ENCODE data around the gene FREM2. TPM values are rescaled to one million over a fixed set of nuclear protein-coding genes. Genes with fewer than 3 reads are reported as not detected.

Gene FREM2
- total RNA-seq, 4 donors from 2014 or later: 0.13 to 4.1 (median 0.19) TPM; not detected in 1

- Histone ChIP-seq H3K27me3 (no peaks in the 10 kb centered on the region), H3K4me3 (no peak overlapping the region), H3K36me3 (no peaks in the 10 kb centered on the region), H3K27ac (no peak overlapping the region), H3K9me3 (no peaks in the 10 kb centered on the region), H3K4me1 (no peaks in the 10 kb centered on the region)
- no peak for DNase-seq
- TF ChIP-seq POLR2A (IDR thresholded peaks at IDR 0.05): no peak
- TF ChIP-seq, protein P1, sequence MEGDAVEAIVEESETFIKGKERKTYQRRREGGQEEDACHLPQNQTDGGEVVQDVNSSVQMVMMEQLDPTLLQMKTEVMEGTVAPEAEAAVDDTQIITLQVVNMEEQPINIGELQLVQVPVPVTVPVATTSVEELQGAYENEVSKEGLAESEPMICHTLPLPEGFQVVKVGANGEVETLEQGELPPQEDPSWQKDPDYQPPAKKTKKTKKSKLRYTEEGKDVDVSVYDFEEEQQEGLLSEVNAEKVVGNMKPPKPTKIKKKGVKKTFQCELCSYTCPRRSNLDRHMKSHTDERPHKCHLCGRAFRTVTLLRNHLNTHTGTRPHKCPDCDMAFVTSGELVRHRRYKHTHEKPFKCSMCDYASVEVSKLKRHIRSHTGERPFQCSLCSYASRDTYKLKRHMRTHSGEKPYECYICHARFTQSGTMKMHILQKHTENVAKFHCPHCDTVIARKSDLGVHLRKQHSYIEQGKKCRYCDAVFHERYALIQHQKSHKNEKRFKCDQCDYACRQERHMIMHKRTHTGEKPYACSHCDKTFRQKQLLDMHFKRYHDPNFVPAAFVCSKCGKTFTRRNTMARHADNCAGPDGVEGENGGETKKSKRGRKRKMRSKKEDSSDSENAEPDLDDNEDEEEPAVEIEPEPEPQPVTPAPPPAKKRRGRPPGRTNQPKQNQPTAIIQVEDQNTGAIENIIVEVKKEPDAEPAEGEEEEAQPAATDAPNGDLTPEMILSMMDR (IDR thresholded peaks at IDR 0.05): no peak
Observed at GRCh38 chr13:38787550-38787949, 100.7 kb downstream of the FREM2 start.

DNA sequence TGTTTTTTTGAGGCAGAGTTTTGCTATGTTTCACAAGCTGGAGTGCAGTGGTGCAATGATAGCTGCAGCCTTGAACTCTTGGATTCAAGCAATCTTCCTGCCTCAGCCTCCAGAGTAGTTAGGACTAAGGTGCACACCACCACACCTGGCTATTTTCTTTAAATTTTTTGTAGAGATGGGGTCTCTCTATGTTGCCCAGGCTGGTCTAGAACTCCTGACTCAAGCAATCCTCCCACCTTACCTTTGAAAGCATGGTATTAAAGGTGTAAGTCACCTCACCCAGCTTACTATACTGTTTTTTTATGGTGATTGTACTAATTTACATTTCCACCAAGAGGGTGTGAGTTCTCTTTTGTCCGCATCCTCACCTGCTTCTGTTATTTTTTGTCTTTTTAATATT, 110.0 kb downstream of the FREM2 start:
- Histone ChIP-seq H3K27ac (no peak overlapping the region), H3K9me3 (no peaks in the 10 kb centered on the region), H3K4me3 (no peak overlapping the region), H3K4me1 (no peaks in the 10 kb centered on the region), H3K36me3 (no peaks in the 10 kb centered on the region), H3K27me3 (no peaks in the 10 kb centered on the region)
- no peak for DNase-seq
- TF ChIP-seq POLR2A (IDR thresholded peaks at IDR 0.05): no peak
- TF ChIP-seq, protein P1 (IDR thresholded peaks at IDR 0.05): no peak

GRCh38 chr13:38803531-38803930, 116.7 kb downstream of the FREM2 start:
- H3K27ac ChIP-seq: no peak overlapping the region

DNA sequence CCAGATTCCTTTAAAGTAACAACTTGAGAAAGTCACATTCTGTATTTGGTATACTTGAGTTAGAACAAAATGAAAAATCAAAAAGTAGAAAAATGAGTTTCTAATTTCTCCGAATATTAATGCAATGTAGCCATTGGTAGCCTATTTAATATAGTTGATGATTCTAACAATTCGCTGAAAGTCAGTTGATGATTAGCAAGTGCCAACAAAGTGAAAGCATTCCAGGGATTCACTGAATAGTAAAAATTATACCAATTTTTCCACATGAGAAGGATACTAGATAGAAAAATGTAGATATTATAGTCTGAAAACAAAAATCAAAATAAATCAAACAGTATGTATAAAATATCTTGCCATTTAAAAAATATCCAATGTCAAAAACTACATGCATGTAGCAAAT, 117.2 kb downstream of the FREM2 start:
- no peaks in the 10 kb centered on the region for H3K4me1 ChIP-seq
- no peak overlapping the region for H3K4me3 ChIP-seq
- DNase-seq: no peak
- no peak overlapping the region for H3K27ac ChIP-seq
- TF ChIP-seq POLR2A (IDR thresholded peaks at IDR 0.05): no peak
- TF ChIP-seq, protein P1 (IDR thresholded peaks at IDR 0.05): no peak
- H3K36me3 ChIP-seq: no peaks in the 10 kb centered on the region
- no peaks in the 10 kb centered on the region for H3K27me3 ChIP-seq
- H3K9me3 ChIP-seq: peaks cover 0 to 4% (median 0%) of the 10 kb centered on the region in 4 donors

More at GRCh38 chr13:38803531-38803930, 116.7 kb downstream of the FREM2 start:
- no peaks in the 10 kb centered on the region for H3K27me3 ChIP-seq
- no peaks in the 10 kb centered on the region for H3K9me3 ChIP-seq
- DNase-seq: no peak
- no peak for TF ChIP-seq POLR2A (IDR thresholded peaks at IDR 0.05)
- TF ChIP-seq, protein P1 (IDR thresholded peaks at IDR 0.05): no peak
- no peaks in the 10 kb centered on the region for H3K36me3 ChIP-seq
- no peaks in the 10 kb centered on the region for H3K4me1 ChIP-seq
- no peak overlapping the region for H3K4me3 ChIP-seq

DNA sequence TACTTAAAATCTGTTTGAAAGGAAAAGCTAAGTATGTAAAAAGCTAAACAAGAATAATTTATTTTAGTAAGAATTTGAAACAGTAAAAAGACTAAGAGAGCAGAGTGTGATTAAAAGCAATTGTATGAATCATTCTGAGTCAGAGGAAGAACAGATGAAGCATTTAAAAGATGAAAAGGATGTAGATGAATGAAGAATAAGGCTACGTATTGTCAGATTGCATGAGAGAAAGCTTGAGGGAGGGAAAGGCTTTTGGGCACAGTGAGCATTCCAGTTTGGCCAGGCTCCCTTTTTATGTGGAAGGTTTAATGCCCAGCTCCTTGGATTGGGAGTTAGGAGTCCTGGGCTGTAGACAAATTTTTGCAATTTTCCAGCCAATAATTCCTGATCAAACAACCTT, 117.7 kb downstream of the FREM2 start:
- Histone ChIP-seq H3K9me3 (peaks cover 0 to 9% (median 0%) of the 10 kb centered on the region in 4 donors), H3K4me1 (no peaks in the 10 kb centered on the region), H3K4me3 (no peak overlapping the region), H3K27ac (no peak overlapping the region), H3K27me3 (no peaks in the 10 kb centered on the region), H3K36me3 (no peaks in the 10 kb centered on the region)
- DNase-seq: no peak
- no peak for TF ChIP-seq POLR2A (IDR thresholded peaks at IDR 0.05)
- TF ChIP-seq, protein P1 (IDR thresholded peaks at IDR 0.05): no peak

- DNase-seq: no peak
- H3K27ac ChIP-seq: no peak overlapping the region
- H3K9me3 ChIP-seq: peaks cover 0 to 3% (median 0%) of the 10 kb centered on the region in 4 donors
- no peak overlapping the region for H3K4me3 ChIP-seq
- no peak for TF ChIP-seq POLR2A (IDR thresholded peaks at IDR 0.05)
- H3K4me1 ChIP-seq: no peaks in the 10 kb centered on the region
- no peaks in the 10 kb centered on the region for H3K36me3 ChIP-seq
- H3K27me3 ChIP-seq: no peaks in the 10 kb centered on the region
Observed at GRCh38 chr13:38814331-38814730, 127.5 kb downstream of the FREM2 start.
